ENCODE measurements around the gene ALPL.

ALPL gene

DNA sequence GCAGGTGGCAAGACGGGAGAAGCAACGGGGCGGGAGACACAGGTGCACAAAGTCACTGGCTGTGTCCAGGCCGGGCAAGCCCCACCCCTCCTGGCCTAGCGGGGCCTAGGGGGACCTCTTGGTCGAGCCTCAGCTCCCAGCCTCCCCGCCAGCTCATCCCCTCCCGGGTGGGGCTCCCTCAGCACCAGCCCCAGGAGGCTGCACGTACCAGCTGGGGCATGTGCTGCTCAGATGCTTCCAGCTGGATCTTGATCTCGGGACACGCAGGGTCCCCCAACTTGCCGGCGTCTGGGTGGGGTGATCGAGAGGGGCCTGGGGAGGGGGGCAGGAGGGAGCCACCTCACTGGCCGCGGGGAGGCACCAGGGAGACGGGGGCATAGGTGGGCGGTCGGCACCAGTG, 88.5 kb downstream of the ALPL start:
- TF ChIP-seq SIN3A (IDR thresholded peaks at IDR 0.05; ENCODE audit: borderline replicate concordance, insufficient read depth, low read length), result no peak
- no peak for TF ChIP-seq TAF1 (IDR thresholded peaks at IDR 0.05; ENCODE audit: borderline replicate concordance, insufficient read depth, low read length)
- TF ChIP-seq FOXP2 (optimal IDR thresholded peaks at IDR 0.05; ENCODE audit: borderline replicate concordance, extremely low read depth, extremely low read length, insufficient read depth), result no peak
- no peak for TF ChIP-seq POLR2AphosphoS5 (IDR thresholded peaks at IDR 0.05; ENCODE audit: low read depth, low read length)
- TF ChIP-seq, protein P1, sequence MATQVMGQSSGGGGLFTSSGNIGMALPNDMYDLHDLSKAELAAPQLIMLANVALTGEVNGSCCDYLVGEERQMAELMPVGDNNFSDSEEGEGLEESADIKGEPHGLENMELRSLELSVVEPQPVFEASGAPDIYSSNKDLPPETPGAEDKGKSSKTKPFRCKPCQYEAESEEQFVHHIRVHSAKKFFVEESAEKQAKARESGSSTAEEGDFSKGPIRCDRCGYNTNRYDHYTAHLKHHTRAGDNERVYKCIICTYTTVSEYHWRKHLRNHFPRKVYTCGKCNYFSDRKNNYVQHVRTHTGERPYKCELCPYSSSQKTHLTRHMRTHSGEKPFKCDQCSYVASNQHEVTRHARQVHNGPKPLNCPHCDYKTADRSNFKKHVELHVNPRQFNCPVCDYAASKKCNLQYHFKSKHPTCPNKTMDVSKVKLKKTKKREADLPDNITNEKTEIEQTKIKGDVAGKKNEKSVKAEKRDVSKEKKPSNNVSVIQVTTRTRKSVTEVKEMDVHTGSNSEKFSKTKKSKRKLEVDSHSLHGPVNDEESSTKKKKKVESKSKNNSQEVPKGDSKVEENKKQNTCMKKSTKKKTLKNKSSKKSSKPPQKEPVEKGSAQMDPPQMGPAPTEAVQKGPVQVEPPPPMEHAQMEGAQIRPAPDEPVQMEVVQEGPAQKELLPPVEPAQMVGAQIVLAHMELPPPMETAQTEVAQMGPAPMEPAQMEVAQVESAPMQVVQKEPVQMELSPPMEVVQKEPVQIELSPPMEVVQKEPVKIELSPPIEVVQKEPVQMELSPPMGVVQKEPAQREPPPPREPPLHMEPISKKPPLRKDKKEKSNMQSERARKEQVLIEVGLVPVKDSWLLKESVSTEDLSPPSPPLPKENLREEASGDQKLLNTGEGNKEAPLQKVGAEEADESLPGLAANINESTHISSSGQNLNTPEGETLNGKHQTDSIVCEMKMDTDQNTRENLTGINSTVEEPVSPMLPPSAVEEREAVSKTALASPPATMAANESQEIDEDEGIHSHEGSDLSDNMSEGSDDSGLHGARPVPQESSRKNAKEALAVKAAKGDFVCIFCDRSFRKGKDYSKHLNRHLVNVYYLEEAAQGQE (IDR thresholded peaks at IDR 0.05; ENCODE audit: insufficient read depth in 1 of 2, low read depth in 2 of 2, low read length in 2 of 2), result no peak

DNA sequence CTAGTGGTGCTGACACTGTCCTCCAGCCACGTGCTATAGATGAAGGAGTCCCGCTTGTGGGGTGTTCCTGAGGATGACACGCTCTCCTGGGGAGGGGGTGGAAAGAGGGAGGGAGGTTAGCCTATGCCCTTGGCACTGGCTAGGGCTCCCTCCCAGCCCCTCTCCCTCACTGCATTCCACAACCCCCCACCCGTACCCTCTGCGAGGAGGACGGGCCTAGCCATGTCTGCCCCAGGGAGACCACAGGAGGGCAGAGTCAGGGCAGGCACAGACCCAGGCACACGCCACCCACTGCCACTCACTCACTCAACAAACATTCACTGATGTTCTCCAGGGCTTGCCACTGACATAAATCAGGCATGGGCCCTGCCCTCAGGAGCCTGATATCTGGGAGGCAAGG, 89.2 kb downstream of the ALPL start:
- TF ChIP-seq FOXP2 (optimal IDR thresholded peaks at IDR 0.05; ENCODE audit: borderline replicate concordance, extremely low read depth, extremely low read length, insufficient read depth) (no peak), POLR2AphosphoS5 (IDR thresholded peaks at IDR 0.05; ENCODE audit: low read depth, low read length) (no peak), TAF1 (IDR thresholded peaks at IDR 0.05; ENCODE audit: borderline replicate concordance, insufficient read depth, low read length) (no peak), SIN3A (IDR thresholded peaks at IDR 0.05; ENCODE audit: borderline replicate concordance, insufficient read depth, low read length) (no peak)
- TF ChIP-seq, protein P1 (IDR thresholded peaks at IDR 0.05; ENCODE audit: insufficient read depth in 1 of 2, low read depth in 2 of 2, low read length in 2 of 2), result no peak

DNA sequence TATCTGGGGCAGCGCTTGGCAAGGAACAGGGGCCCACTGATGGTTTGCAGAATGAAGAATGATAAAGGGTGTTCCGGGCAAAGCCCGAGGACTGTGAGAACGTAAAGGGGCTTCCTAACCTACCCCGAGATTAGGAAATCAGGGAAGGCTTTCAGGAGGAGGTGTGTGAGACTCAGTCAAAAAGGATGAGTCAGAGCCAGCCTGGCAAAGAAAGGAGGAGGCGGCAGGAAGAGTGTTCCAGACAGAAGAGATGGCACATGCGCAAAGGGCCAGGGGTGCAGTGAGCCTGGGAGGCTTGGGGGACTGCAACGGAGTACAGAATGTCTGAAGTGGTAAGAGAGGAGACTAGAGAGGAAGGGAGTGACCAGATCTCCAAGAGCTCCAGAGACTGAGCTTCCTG, 89.7 kb downstream of the ALPL start:
- no peak for TF ChIP-seq TAF1 (IDR thresholded peaks at IDR 0.05; ENCODE audit: borderline replicate concordance, insufficient read depth, low read length)
- no peak for TF ChIP-seq SIN3A (IDR thresholded peaks at IDR 0.05; ENCODE audit: borderline replicate concordance, insufficient read depth, low read length)
- no peak for TF ChIP-seq FOXP2 (optimal IDR thresholded peaks at IDR 0.05; ENCODE audit: borderline replicate concordance, extremely low read depth, extremely low read length, insufficient read depth)

DNA sequence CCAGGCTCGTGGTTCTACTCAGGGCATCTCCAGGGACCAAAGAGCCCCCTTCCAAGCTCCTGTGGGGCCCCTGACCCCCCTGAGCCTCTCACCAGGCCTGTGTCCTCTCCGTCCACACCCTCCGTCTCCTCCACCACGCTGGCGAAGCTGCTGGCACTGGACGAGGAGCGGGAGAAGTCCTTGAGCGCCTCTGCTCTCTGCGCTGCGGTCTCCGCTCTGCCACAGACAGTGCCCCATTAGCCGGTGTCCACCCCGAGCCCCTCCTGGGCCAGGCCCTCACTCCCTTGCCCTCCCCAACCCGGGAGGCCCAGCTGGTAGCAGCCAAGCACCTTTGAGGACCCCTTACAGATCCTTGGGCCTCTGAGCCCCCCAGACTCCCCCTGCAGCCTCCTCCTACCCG, 90.2 kb downstream of the ALPL start:
- no peak for TF ChIP-seq SIN3A (IDR thresholded peaks at IDR 0.05; ENCODE audit: borderline replicate concordance, insufficient read depth, low read length)
- no peak for TF ChIP-seq FOXP2 (optimal IDR thresholded peaks at IDR 0.05; ENCODE audit: borderline replicate concordance, extremely low read depth, extremely low read length, insufficient read depth)
- TF ChIP-seq TAF1 (IDR thresholded peaks at IDR 0.05; ENCODE audit: borderline replicate concordance, insufficient read depth, low read length), result no peak
- no peak for TF ChIP-seq POLR2AphosphoS5 (IDR thresholded peaks at IDR 0.05; ENCODE audit: low read depth, low read length)
- TF ChIP-seq, protein P1 (IDR thresholded peaks at IDR 0.05; ENCODE audit: insufficient read depth in 1 of 2, low read depth in 2 of 2, low read length in 2 of 2), result no peak

DNA sequence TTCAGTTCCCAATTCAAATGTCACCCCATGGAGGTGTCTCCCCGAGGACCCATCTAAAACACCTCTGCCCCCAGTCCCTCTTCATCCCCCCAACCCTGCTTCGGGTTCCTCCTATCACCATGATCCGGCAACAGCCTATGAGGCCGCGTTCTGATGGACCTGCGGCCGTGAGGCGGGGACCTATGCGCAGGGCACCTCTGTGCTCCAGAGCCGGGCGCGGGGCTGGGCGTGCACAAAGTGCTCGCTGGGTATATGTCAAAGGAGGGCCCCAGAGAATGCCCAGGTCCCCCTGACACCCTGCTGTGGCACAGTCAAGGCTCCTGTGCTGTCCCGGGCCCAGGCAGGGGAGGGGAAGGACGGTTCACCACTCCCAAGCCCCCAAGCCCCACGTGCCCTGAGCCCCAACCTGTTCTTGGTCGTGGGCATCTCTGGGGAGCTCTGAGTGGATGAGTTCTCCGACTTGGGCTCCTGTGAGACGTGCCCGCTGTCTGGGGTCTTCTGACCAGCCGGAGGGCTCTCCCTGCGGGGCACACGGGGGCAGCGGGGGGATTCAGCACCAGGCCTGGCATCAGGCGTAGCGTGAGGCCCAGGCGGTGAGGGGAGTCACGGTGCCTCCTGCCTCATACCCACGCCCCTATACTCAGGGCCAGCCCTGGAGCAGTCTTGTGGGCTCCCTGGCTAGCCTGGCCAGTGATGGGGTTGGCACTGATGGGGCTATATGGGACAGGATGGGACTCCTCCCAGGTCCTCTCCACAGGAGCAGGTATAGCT, 92.2 kb downstream of the ALPL start:
- TF ChIP-seq SIN3A (IDR thresholded peaks at IDR 0.05; ENCODE audit: borderline replicate concordance, insufficient read depth, low read length) (no peak), POLR2AphosphoS5 (IDR thresholded peaks at IDR 0.05; ENCODE audit: low read depth, low read length) (no peak), FOXP2 (optimal IDR thresholded peaks at IDR 0.05; ENCODE audit: borderline replicate concordance, extremely low read depth, extremely low read length, insufficient read depth) (no peak), TAF1 (IDR thresholded peaks at IDR 0.05; ENCODE audit: borderline replicate concordance, insufficient read depth, low read length) (no peak)
- TF ChIP-seq, protein P1 (IDR thresholded peaks at IDR 0.05; ENCODE audit: insufficient read depth in 1 of 2, low read depth in 2 of 2, low read length in 2 of 2), result no peak
